GM19328 (cell line): ENCODE data around the gene DNAH12.
"Not testable (repeated sequence)": the region's sequence is repeated elsewhere in the genome, so short reads cannot be mapped to it uniquely, and the experiment has no call there.

Experiments
- ATAC-seq: cut with Tn5 transposase; IDR thresholded peaks from one replicate; pipeline ENCODE4 v1.9.1; 2021; ENCODE audit warnings: mild to moderate bottlenecking, moderate library complexity; ENCODE audit not compliant: unreplicated experiment

DNAH12 gene

DNA sequence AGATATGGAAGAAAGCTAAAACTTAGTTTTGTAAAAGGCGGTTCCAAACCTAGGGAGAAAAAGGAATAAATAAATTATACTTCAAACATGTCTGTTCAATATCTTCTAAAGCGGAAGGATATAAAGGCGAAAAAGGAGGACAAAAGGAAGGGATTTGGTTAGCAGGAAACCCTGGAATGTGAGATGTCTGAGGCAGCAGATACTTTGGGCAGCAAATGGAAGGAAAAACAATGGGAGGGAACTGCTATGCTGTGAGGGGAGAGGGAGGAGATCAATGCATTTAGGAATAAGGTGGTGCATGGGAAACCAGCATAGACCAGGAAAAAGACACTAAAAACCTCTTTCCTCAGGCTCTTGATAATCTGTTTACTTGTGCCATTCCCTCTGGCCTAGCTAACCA, 120.8 kb downstream of the DNAH12 start:
- ATAC-seq = no peak

GRCh38 chr3:57421336-57421735, 122.8 kb downstream of the DNAH12 start:
- no peak for ATAC-seq

- ATAC-seq = no peak
Observed at GRCh38 chr3:57420001-57420400, 124.1 kb downstream of the DNAH12 start.

DNA sequence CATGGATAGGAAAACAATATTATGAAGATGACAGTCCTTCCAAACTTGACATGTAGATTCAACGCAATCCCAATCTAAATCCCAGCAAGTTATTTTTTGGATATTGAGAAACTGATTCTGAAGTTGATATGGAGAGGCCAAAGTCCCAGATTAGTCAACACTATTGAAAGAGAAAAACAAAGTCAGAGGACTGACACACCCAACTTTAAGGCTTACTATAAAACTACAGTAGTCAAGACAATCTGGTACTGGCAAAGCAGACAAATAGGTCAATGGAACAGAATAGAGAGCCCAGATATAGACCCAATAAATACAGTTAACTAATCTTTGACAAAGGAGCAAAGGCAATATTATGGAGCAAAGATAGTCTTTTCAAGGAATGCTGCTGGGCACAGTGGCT, 132.4 kb downstream of the DNAH12 start:
- no peak for ATAC-seq

DNA sequence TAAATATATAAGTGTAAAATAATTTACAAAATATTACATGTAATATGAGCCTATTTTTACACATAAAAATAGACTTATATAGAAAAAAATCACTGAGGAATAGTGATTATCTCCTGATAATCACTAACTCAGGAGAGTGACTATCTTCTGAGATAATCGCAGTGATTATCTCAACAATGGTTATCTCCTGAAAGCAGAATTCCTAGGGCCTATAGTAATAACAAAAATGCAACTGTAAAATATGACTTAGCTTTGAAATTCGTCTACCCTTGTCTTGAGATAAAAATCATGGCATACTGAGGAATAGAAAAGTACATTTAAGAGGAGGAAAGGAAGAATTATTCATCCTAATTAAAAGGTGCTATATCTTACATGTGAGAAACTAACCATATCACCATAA, 134.7 kb downstream of the DNAH12 start:
- ATAC-seq = no peak

- no peak for ATAC-seq
Observed at GRCh38 chr3:57402675-57403074, 141.5 kb downstream of the DNAH12 start.

- peak; percentile 88 for ATAC-seq
Observed at GRCh38 chr3:57397175-57398026, 146.7 kb downstream of the DNAH12 start.

GRCh38 chr3:57393977-57394376, 150.2 kb downstream of the DNAH12 start:
- no peak for ATAC-seq

GRCh38 chr3:57391767-57392166, 152.4 kb downstream of the DNAH12 start:
- ATAC-seq = no peak

DNA sequence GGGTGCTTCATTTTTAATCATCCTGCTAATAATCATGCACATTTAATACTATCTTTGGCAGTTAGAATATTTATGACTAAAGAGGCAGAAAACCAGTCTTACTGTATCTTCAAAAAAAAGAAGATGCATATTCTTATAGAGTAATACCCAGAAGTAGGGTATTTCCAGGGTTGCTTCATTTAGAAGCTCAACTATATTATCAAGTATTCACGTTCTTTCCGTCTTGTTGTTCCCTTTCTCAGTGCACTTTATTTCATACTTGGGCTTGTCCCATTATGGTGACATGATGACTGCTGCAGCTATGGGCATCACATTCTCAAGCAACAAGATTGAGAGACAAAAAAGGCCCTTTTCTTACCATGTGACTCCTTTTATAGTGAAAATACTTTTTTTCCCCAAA, 154.9 kb downstream of the DNAH12 start:
- ATAC-seq = no peak

DNA sequence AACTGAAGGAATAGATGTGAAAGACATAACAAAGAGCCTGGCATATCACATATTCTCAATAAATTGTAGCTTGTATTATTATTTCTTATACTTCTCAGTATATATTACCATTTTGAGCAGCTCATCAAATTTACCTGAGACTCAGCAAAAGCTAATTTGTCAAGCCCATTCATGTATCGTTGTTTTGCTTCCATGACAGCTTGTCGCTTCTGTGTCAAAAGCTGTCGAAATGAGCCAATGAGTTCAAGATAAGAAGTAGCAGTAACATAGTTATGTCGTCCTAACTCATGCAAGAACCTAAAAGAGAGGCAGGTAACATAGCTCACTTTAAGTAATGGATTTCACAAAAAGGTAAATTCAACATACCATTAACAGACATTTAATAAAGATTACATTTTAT, 157.8 kb downstream of the DNAH12 start:
- ATAC-seq = no peak

DNA sequence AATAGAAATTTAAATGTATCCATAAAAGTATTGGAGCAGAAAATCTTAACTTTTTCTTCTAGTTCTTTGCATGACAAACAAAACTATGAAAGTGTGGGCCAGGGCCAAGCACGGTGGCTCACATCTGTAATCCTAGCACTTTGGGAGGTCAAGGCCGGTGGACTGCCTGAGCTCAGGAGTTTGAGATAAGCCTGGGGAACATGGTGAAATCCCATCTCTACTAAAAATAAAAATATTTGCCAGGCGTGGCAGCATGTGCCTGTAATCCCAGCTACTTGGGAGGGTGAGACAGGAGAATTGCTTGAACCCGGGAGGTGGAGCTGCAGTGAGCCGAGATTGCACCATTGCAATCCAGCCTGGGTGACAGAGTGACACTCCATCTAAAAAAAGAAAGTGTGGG, 158.6 kb downstream of the DNAH12 start:
- ATAC-seq = no peak

GRCh38 chr3:57383838-57384237, 160.3 kb downstream of the DNAH12 start:
- no peak for ATAC-seq

- no peak for ATAC-seq
Observed at GRCh38 chr3:57383406-57383805, 160.7 kb downstream of the DNAH12 start.

DNA sequence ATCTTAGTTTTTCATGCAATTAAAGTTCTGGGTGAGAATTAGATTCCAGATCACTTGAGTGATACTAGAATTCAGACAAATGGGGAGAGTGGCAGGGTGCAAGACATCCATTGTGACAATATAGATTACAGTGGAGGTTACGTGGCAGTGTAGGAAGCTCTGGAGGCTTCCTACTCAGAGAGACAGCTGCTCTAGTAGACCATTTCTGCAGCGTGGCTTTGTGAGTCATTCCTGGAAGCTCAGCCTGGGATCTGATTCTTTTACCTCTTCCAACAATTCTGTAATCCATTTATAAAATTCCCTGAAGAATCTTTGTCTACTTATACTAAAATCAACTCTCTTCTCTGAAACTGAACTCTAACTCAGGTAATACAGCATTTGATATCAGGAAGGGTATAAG, 161.2 kb downstream of the DNAH12 start:
- no peak for ATAC-seq

GRCh38 chr3:57370341-57370740, 173.8 kb downstream of the DNAH12 start:
- ATAC-seq = no peak

GRCh38 chr3:57365089-57365488, 179.1 kb downstream of the DNAH12 start:
- not testable (repeated sequence) for ATAC-seq

DNA sequence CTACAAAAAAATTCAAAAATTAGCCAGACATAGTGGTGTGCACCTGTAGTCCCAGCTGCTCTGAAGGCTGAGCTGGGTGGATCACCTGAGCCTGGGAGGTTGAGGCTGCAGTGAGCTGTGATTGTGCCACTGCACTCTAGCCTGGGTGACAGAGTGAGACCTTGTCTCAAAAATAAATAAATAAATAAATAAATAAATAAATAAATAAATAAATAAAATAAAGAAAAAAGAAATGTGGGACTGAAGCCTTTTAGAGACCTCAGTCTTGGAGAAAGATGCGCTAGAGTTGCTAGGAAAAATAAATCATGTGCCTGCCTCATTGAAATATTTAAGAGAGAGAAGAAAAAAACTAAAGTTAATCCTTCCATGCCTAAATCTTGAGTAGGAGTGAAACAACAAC, 187.9 kb downstream of the DNAH12 start:
- not testable (repeated sequence) for ATAC-seq

DNA sequence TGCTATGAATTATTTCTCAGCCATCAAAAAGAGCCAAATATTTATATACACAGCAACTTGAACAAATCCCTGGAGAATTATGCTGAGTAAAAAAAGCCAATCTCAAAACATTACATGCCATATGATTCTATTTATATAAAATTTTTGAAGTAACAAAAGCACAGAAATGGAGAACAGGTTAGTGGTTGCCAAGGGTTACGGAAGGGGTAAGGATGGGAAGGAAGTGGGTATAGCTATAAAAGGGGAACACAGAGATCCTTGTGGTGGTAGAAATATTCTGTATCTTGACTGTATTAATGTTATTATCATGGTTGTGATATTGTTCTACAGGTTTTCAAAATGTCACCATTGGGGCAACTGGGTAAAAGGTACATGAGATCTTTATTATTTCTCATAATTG, 189.4 kb downstream of the DNAH12 start:
- no peak for ATAC-seq

DNA sequence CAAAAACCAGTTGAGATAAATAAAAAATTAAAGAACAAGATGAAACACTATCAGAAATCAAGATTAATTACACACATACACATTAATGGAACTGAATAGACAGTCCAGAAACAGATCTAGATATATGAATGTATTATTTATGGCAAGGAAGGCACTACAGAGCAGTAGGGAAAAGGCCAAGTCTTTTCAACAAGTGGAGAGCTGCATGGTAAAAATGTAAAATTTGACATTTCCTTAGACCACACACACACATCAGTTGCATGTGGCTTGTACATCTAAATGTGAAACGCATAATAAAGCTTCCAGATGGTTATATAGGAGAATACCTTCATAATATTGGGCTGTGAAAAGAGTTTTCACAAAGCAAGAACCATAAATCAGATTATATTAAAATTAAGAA, 193.9 kb downstream of the DNAH12 start:
- ATAC-seq = no peak

GRCh38 chr3:57339071-57339642, 205.0 kb downstream of the DNAH12 start:
- ATAC-seq = not testable (repeated sequence)

- not testable (repeated sequence) for ATAC-seq
Observed at GRCh38 chr3:57338272-57339070, 205.7 kb downstream of the DNAH12 start.
